ENCODE data around the gene SREK1.
"Not testable (repeated sequence)": the region's sequence is repeated elsewhere in the genome, so short reads cannot be mapped to it uniquely, and the experiment has no call there.

SREK1 gene, protein sequence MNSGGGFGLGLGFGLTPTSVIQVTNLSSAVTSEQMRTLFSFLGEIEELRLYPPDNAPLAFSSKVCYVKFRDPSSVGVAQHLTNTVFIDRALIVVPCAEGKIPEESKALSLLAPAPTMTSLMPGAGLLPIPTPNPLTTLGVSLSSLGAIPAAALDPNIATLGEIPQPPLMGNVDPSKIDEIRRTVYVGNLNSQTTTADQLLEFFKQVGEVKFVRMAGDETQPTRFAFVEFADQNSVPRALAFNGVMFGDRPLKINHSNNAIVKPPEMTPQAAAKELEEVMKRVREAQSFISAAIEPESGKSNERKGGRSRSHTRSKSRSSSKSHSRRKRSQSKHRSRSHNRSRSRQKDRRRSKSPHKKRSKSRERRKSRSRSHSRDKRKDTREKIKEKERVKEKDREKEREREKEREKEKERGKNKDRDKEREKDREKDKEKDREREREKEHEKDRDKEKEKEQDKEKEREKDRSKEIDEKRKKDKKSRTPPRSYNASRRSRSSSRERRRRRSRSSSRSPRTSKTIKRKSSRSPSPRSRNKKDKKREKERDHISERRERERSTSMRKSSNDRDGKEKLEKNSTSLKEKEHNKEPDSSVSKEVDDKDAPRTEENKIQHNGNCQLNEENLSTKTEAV

GRCh38 chr5:66144074-66144833 is at the start of gene SREK1:
TSS of gene SREK1 (plus strand) at chr5:66144300. CDS start at chr5:66144377, 77 bp downstream.
- peak; percentile 84 for DNase-seq

- no peak for DNase-seq
Observed at GRCh38 chr5:66100851-66101250, 43.2 kb upstream of the SREK1 start.

GRCh38 chr5:66113160-66113559 is 30.9 kb upstream of the SREK1 start:
- no peak for DNase-seq

DNA sequence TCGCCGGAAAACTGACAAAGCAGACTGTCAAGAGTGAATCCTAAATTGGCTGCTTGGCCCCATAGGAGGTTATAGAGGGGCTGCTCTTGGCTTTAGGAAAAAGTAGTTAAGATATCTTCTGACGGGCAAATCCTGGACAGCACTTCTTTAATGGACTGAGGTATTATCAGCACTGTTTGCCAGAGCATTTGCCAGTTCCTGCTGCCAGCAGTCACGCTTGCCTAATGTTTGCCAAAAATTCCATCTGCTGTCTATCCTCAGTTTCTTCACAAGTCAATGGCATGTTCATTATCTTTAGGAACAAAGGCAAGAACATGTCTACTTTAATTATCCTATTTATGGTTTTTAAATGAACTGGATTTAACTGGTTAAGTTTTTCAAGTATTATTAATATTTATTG is 25.8 kb upstream of the SREK1 start:
- DNase-seq: no peak

DNA sequence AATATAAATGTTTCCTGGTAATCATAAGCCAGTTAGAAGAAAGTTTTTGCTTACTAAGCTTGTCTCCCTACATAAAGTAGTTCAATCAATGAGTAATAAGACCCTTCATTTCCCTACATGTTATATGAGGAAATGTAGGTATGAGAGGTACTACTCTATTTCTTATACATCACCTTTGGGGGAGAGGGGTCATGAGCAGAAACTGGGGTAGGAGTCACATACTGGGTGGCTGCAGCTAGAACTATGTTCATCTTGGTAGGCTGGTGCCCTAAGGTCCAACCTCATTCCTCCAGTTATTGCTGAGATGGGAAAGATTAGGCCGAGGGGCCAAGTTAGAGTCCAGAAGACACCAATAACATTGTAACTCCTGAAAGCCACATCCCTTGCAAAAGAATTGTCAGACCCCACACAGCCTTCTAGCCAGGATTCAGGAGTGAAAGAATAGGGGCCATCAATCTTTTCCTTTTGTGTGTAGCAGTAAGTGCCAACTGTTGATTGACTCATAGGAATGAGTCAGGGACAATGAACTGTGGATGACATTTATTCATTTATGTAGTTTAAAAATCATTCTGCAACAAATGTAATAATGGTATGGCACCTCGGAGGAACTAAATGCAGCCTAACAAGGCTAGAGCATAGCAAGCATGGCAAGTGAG is 21.6 kb upstream of the SREK1 start:
- DNase-seq: no peak

DNA sequence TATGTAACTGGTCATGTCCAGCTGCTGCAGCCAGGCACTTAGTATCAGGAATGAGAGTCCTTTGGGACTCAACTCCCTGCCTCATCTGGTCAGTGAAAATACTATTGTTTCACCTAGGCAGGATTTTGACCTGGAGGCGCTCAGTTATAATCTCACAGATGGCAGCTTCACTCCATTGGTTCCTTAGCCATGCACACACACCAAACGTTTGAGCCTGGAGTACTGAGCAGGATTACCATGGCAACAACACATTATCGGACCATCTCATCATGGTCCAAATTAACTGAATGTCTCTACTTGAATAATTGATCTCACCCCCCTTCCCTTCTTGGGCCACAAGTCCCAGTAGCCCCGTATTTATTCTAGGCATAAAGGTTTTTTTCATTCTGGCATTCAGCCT is 15.0 kb upstream of the SREK1 start:
- no peak for DNase-seq

GRCh38 chr5:66130493-66130892 is 13.6 kb upstream of the SREK1 start:
- DNase-seq: no peak

DNA sequence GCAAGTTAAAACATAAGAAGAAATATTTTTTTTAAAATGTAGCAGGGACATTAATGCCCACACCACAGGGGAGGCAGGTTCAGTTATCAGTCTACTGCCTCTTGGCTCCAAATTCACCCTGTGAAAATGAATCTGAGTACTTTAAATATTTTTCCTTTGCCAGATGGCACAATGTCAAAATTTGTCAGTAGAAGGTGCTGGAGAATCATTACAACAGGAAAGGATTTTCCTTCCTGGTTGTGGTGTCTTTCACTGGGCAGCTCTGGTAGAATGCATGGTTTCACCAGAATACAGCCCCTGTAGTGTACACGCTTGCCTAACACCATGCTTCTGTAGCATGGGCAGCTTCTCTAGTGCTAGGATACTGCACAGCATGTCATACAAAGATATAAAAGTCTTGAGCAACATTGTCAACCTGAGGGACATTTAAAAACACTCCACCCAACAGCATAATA is 9.7 kb upstream of the SREK1 start:
- DNase-seq: no peak

DNA sequence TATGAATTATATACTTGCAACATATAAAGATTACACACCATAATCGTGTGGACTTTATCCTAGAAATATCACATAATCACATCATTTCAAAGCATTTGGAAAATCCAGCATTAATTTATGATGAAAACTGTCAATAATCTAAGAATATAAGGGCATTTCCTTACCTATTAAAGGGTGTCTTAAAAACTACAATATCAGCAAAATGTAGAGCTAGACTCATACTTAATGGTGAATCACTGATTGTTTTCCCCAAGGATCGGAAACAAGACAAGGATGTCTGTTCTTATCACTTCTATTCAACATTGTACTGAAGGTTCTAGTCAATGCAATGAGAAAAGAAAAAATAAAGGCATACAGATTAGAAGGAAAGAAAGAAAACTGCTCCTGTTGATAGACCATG is 8.0 kb upstream of the SREK1 start:
- no peak for DNase-seq

DNA sequence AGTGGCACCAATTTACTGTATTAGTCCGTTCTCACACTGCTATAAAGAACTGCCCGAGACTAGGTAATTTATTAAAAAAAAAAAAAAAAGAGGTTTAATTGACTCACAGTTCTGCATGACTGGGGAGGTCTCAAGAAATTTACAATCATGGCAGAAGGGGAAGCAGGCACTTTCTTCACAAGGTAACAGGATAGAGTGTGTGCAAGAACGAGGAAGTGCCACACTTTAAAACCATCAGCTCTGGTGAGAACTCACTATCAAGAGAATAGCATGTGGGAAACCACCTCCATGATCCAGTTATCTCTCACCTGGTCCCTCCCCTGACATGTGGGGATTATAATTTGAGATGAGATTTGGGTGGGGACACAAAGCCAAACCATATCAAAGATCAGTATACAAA is 7.2 kb upstream of the SREK1 start:
- DNase-seq: not testable (repeated sequence)

DNA sequence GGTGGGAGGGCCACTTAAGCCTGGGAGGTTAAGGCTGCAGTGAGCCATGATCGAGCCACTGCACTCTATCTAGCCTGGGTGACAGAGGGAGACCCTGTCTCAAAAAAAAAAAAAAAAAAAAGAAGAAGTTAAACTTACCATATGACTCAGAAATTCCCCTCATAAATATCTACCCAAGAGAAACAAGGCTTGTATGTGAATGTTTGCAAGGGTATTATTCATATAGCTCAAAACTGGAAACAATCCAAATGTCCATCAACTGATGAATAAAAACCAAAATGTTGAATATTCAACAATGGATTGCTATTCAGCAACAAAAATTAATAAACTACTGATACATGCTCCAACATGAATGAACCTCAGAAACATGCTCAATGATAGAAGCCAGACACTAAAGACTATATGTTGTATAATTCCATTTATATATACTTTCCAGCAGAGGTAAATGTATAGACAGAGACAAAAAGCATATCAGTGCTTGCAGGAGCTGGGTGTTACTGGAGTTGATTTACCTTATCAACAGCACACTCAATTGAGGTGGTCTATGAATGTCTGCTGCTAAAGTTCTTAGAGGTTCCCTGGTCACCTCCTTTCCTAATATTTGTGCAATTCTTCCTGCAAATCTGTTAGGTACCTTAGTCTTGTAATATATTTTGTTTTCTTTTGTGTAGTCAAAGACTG is 5.3 kb upstream of the SREK1 start:
- DNase-seq: no peak

- no peak for DNase-seq
Observed at GRCh38 chr5:66139318-66139712, 4.8 kb upstream of the SREK1 start.

GRCh38 chr5:66142417-66142816 is 1.7 kb upstream of the SREK1 start:
- no peak for DNase-seq

- DNase-seq: no peak
Observed at GRCh38 chr5:66143473-66144073, 527 bp upstream of the SREK1 start.

- DNase-seq: peak; percentile 55
Observed at GRCh38 chr5:66144834-66145390, 812 bp downstream of the SREK1 start.

DNA sequence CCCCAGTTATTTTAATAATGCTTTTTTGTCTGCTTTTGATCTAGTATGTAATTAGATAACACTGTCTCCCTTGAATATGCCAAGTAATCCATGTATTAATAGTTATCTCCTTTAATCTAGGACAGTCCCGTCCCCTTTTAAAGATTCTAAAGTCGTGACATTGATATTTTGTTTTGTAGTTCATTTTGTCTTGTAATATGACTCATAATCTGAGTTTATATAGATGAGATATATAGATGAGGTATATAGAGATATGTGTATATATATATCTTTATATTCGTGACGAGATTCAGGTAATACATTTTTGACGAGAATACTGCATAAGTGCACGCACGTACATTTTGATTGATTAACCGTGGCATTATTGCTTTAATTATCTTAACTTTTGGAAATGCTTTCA is 1.6 kb downstream of the SREK1 start:
- DNase-seq: no peak

- DNase-seq: no peak
Observed at GRCh38 chr5:66149950-66150349, 5.8 kb downstream of the SREK1 start.

- no peak for DNase-seq
Observed at GRCh38 chr5:66151030-66151429, 6.9 kb downstream of the SREK1 start.

GRCh38 chr5:66151491-66151890 is 7.4 kb downstream of the SREK1 start:
- no peak for DNase-seq

GRCh38 chr5:66157046-66157445 is 12.9 kb downstream of the SREK1 start:
- no peak for DNase-seq

DNA sequence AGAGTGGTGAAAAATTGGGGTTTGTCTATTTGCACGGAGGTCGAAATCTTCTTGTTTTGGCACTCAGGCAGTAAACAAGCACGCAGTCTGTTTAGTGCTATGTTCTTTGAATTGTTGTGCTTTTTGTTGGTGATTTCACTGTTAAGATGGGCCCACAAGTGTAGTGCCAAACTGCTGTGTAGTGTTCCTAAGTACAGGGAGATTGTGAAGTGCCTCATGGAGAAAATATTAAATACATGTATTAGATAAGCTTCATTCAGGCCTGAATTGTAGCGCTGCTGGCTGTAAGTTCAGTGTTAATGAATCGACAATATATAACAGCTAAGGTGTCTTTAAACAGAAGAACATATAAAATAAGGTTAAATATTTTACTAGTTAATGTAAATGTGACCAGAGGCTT is 17.3 kb downstream of the SREK1 start:
- no peak for DNase-seq
